ENCODE measurements around the gene CEMIP.

- TF ChIP-seq CTCF (IDR thresholded peaks at IDR 0.05) (no peak), POLR2A (IDR thresholded peaks at IDR 0.05; ENCODE audit: low read depth) (no peak), POLR2AphosphoS5 (IDR thresholded peaks at IDR 0.05) (no peak), EP300 (IDR thresholded peaks at IDR 0.05) (no peak)
These were observed 11.1 kb downstream of the CEMIP start for GRCh38 chr15:80790236-80790635.
